ENCODE measurements around the gene MYO7B. TPM values are rescaled to one million over a fixed set of nuclear protein-coding genes. Genes with fewer than 3 reads are reported as not detected.

MYO7B gene
- total and polyA plus RNA-seq, 5 donors from 2014 or later = 0.12 TPM; not detected in 4

DNA sequence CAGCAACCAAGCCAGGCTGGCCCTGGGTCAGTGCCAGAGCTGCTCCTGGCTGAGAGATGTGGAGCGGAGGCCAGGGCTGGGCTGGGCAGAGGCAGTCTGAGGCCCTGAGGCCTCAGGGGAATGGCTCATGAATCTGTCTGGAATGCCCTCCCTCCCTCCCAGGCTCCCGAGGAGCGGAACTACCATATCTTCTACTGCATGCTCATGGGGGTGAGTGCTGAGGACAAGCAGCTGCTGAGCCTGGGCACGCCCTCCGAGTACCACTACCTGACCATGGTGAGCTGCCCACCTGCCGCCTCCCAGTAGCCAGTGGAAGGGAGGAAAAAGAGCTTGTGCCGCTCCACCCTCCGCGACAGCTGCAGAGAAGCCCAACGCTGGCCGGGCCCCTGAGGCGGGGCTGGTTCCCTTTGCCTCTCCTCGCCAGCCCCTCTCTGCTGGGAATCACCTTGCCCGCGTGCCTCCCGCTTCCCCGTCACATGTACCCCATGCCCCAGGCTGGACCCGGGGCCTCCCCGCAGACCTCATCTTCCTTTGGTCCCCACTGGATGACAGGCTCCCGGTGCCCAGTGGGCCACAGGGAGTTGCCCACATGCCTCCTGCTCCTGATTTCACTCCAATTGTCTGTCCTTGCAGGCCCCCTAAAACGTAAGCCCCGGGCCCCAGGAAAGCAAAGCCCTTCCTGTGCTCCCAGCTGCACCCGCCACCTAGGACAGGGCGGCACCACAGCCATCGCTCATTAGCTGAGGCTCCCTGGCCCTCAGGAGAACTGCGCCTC is 41.1 kb downstream of the MYO7B start:
- Mint-ChIP-seq H3K9me3 (no peaks in the 10 kb centered on the region), H3K4me3 (no peak overlapping the region), H3K4me1 (peaks cover 0 to 16% (median 7%) of the 10 kb centered on the region in 4 donors), H3K27ac (peak overlapping the region in 1 of 3 donors; percentile 25), H3K36me3 (no peaks in the 10 kb centered on the region), H3K27me3 (peaks cover 23% of the 10 kb centered on the region)
- H3K4me3 ChIP-seq (ENCODE audit: low read depth, low read length) = no peak overlapping the region
- H3K27me3 ChIP-seq (ENCODE audit: control insufficient read depth, insufficient read depth, low read length) = no peaks in the 10 kb centered on the region
- H3K4me1 ChIP-seq (ENCODE audit: control insufficient read depth, insufficient read depth, low read length, poor library complexity, severe bottlenecking) = peaks cover 4% of the 10 kb centered on the region
- no peaks in the 10 kb centered on the region for H3K36me3 ChIP-seq (ENCODE audit: control insufficient read depth, insufficient read depth, low read length)
- ATAC-seq (ENCODE audit: low read depth in 2 of 2) (no peak), DNase-seq (no peak)
- H3K27ac ChIP-seq (ENCODE audit: insufficient read depth, low read length, poor library complexity, severe bottlenecking) = no peak overlapping the region
- H3K9me3 ChIP-seq (ENCODE audit: control insufficient read depth in 2 of 2, low read length in 2 of 2) = no peaks in the 10 kb centered on the region

DNA sequence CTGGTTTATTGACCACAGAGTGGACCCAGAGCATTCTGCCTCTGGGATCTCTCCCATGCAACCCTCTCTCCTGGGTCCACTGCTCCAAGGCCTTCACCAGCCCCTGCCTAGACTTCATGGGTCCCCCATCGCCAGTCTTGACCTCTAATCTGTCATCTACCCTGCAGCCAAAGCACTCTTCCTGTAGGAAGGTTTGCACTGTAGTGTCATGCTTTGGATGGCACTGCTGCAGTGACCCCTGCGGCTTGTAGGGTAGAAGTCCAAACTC is 41.7 kb downstream of the MYO7B start:
- no peak for ATAC-seq (ENCODE audit: low read depth in 2 of 2)
- H3K9me3 Mint-ChIP-seq = no peaks in the 10 kb centered on the region
- H3K27me3 Mint-ChIP-seq = peaks cover 18% of the 10 kb centered on the region
- Histone ChIP-seq H3K9me3 (ENCODE audit: control insufficient read depth in 2 of 2, low read length in 2 of 2) (no peaks in the 10 kb centered on the region), H3K27ac (ENCODE audit: insufficient read depth, low read length, poor library complexity, severe bottlenecking) (no peak overlapping the region), H3K4me1 (ENCODE audit: control insufficient read depth, insufficient read depth, low read length, poor library complexity, severe bottlenecking) (peaks cover 4% of the 10 kb centered on the region), H3K27me3 (ENCODE audit: control insufficient read depth, insufficient read depth, low read length) (no peaks in the 10 kb centered on the region), H3K36me3 (ENCODE audit: control insufficient read depth, insufficient read depth, low read length) (no peaks in the 10 kb centered on the region), H3K4me3 (ENCODE audit: low read depth, low read length) (no peak overlapping the region)
- H3K36me3 Mint-ChIP-seq = no peaks in the 10 kb centered on the region
- peaks cover 0 to 16% (median 7%) of the 10 kb centered on the region in 4 donors for H3K4me1 Mint-ChIP-seq
- DNase-seq = no peak
- no peak overlapping the region for H3K4me3 Mint-ChIP-seq
- H3K27ac Mint-ChIP-seq = peak overlapping the region in 1 of 3 donors; percentile 42

DNA sequence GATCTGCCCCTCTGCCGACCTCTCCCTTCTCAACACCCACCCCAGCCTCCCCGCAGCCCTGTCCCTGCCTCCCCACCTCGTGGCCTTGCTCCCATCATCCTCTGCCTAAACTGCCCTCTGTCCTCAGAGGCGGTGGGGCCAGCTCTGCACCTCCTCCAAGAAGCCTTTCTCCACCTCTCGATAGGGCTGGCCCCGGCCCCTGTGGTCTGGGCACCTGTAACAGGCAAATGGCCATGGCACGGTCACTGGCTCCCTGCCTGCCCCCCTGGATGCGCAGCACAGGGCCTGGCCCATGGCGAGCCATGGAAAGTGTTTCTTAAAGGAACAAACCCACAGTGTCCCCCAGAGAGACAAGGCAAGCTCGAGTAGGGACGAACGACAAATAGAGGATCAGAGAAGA is 42.0 kb downstream of the MYO7B start:
- H3K27me3 Mint-ChIP-seq = peaks cover 18% of the 10 kb centered on the region
- no peaks in the 10 kb centered on the region for H3K9me3 Mint-ChIP-seq
- Histone ChIP-seq H3K4me1 (ENCODE audit: control insufficient read depth, insufficient read depth, low read length, poor library complexity, severe bottlenecking) (peaks cover 4% of the 10 kb centered on the region), H3K27ac (ENCODE audit: insufficient read depth, low read length, poor library complexity, severe bottlenecking) (no peak overlapping the region), H3K36me3 (ENCODE audit: control insufficient read depth, insufficient read depth, low read length) (no peaks in the 10 kb centered on the region), H3K4me3 (ENCODE audit: low read depth, low read length) (no peak overlapping the region), H3K9me3 (ENCODE audit: control insufficient read depth in 2 of 2, low read length in 2 of 2) (no peaks in the 10 kb centered on the region), H3K27me3 (ENCODE audit: control insufficient read depth, insufficient read depth, low read length) (no peaks in the 10 kb centered on the region)
- H3K27ac Mint-ChIP-seq = peak overlapping the region in 1 of 3 donors; percentile 42
- DNase-seq (no peak), ATAC-seq (ENCODE audit: low read depth in 2 of 2) (no peak)
- no peaks in the 10 kb centered on the region for H3K36me3 Mint-ChIP-seq
- peaks cover 0 to 16% (median 7%) of the 10 kb centered on the region in 4 donors for H3K4me1 Mint-ChIP-seq
- no peak overlapping the region for H3K4me3 Mint-ChIP-seq

- no peaks in the 10 kb centered on the region for H3K36me3 ChIP-seq (ENCODE audit: control insufficient read depth, insufficient read depth, low read length)
- Mint-ChIP-seq H3K4me1 (peaks cover 0 to 16% (median 7%) of the 10 kb centered on the region in 4 donors), H3K36me3 (no peaks in the 10 kb centered on the region), H3K4me3 (no peak overlapping the region), H3K27me3 (peaks cover 18% of the 10 kb centered on the region), H3K27ac (no peak overlapping the region), H3K9me3 (no peaks in the 10 kb centered on the region)
- H3K27me3 ChIP-seq (ENCODE audit: control insufficient read depth, insufficient read depth, low read length) = no peaks in the 10 kb centered on the region
- H3K27ac ChIP-seq (ENCODE audit: insufficient read depth, low read length, poor library complexity, severe bottlenecking) = no peak overlapping the region
- H3K9me3 ChIP-seq (ENCODE audit: control insufficient read depth in 2 of 2, low read length in 2 of 2) = no peaks in the 10 kb centered on the region
- peaks cover 4% of the 10 kb centered on the region for H3K4me1 ChIP-seq (ENCODE audit: control insufficient read depth, insufficient read depth, low read length, poor library complexity, severe bottlenecking)
- ATAC-seq (ENCODE audit: low read depth in 2 of 2) = no peak
- no peak for DNase-seq
- no peak overlapping the region for H3K4me3 ChIP-seq (ENCODE audit: low read depth, low read length)
Observed at GRCh38 chr2:127577973-127578372, 42.5 kb downstream of the MYO7B start.

DNA sequence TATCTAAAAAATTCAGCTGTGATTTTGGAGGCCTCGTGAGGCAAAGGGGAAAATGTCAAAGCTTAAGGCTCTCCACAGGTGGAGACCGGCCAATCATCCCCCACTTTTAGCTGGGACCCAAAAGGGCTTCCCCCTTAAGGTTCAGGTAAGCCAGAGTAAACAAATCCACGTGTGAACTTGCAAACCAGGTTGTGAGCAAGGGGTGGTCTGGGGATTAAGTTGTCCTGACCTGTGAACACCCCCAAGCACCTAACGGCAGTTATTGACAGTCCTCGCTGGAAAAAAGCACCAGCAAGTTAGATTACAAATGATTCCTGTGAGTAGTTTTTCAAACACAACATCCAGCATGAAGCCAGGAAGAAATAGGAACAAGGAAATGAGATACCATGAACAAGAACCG is 42.9 kb downstream of the MYO7B start:
- Mint-ChIP-seq H3K27me3 (peaks cover 18% of the 10 kb centered on the region), H3K4me3 (no peak overlapping the region), H3K27ac (no peak overlapping the region), H3K36me3 (no peaks in the 10 kb centered on the region), H3K4me1 (peaks cover 0 to 16% (median 7%) of the 10 kb centered on the region in 4 donors), H3K9me3 (no peaks in the 10 kb centered on the region)
- Histone ChIP-seq H3K9me3 (ENCODE audit: control insufficient read depth in 2 of 2, low read length in 2 of 2) (no peaks in the 10 kb centered on the region), H3K4me1 (ENCODE audit: control insufficient read depth, insufficient read depth, low read length, poor library complexity, severe bottlenecking) (peaks cover 4% of the 10 kb centered on the region), H3K4me3 (ENCODE audit: low read depth, low read length) (no peak overlapping the region), H3K27me3 (ENCODE audit: control insufficient read depth, insufficient read depth, low read length) (no peaks in the 10 kb centered on the region), H3K27ac (ENCODE audit: insufficient read depth, low read length, poor library complexity, severe bottlenecking) (no peak overlapping the region), H3K36me3 (ENCODE audit: control insufficient read depth, insufficient read depth, low read length) (no peaks in the 10 kb centered on the region)
- DNase-seq (no peak), ATAC-seq (ENCODE audit: low read depth in 2 of 2) (no peak)

- H3K4me3 Mint-ChIP-seq = no peak overlapping the region
- no peak for ATAC-seq (ENCODE audit: low read depth in 2 of 2)
Observed at GRCh38 chr2:127579231-127579630, 43.7 kb downstream of the MYO7B start.

GRCh38 chr2:127580167-127581049 is 44.9 kb downstream of the MYO7B start:
- H3K36me3 Mint-ChIP-seq = no peaks in the 10 kb centered on the region
- no peak overlapping the region for H3K27ac ChIP-seq (ENCODE audit: insufficient read depth, low read length, poor library complexity, severe bottlenecking)
- H3K9me3 ChIP-seq (ENCODE audit: control insufficient read depth in 2 of 2, low read length in 2 of 2) = no peaks in the 10 kb centered on the region
- peaks cover 14% of the 10 kb centered on the region for H3K27me3 Mint-ChIP-seq
- no peak overlapping the region for H3K4me3 Mint-ChIP-seq
- no peak overlapping the region for H3K4me3 ChIP-seq (ENCODE audit: low read depth, low read length)
- H3K9me3 Mint-ChIP-seq = no peaks in the 10 kb centered on the region
- H3K27ac Mint-ChIP-seq = no peak overlapping the region
- ATAC-seq (ENCODE audit: low read depth in 2 of 2) (no peak), DNase-seq (no peak)
- no peaks in the 10 kb centered on the region for H3K36me3 ChIP-seq (ENCODE audit: control insufficient read depth, insufficient read depth, low read length)
- peaks cover 0 to 11% (median 3%) of the 10 kb centered on the region in 4 donors for H3K4me1 Mint-ChIP-seq
- no peaks in the 10 kb centered on the region for H3K27me3 ChIP-seq (ENCODE audit: control insufficient read depth, insufficient read depth, low read length)
- peaks cover 4% of the 10 kb centered on the region for H3K4me1 ChIP-seq (ENCODE audit: control insufficient read depth, insufficient read depth, low read length, poor library complexity, severe bottlenecking)

More at GRCh38 chr2:127579231-127579630, 43.7 kb downstream of the MYO7B start:
- Mint-ChIP-seq H3K27me3 (peaks cover 18% of the 10 kb centered on the region), H3K9me3 (no peaks in the 10 kb centered on the region), H3K36me3 (no peaks in the 10 kb centered on the region), H3K4me1 (peaks cover 0 to 16% (median 7%) of the 10 kb centered on the region in 4 donors), H3K27ac (no peak overlapping the region)
- Histone ChIP-seq H3K4me3 (ENCODE audit: low read depth, low read length) (no peak overlapping the region), H3K9me3 (ENCODE audit: control insufficient read depth in 2 of 2, low read length in 2 of 2) (no peaks in the 10 kb centered on the region), H3K4me1 (ENCODE audit: control insufficient read depth, insufficient read depth, low read length, poor library complexity, severe bottlenecking) (peaks cover 4% of the 10 kb centered on the region), H3K27ac (ENCODE audit: insufficient read depth, low read length, poor library complexity, severe bottlenecking) (no peak overlapping the region), H3K36me3 (ENCODE audit: control insufficient read depth, insufficient read depth, low read length) (no peaks in the 10 kb centered on the region), H3K27me3 (ENCODE audit: control insufficient read depth, insufficient read depth, low read length) (no peaks in the 10 kb centered on the region)
- DNase-seq = no peak
